ENCODE data around the gene SEC31B. TPM values are rescaled to one million over a fixed set of nuclear protein-coding genes. Genes with fewer than 3 reads are reported as not detected.

SEC31B gene
- total and polyA plus RNA-seq, 2 experiments from 2014 or later: 2.9 to 6.7 TPM

GRCh38 chr10:100485366-100485765, 34.3 kb downstream of the SEC31B start:
- H3K4me3 ChIP-seq: peak overlapping the region; percentile 48
- H3F3A ChIP-seq (replicated peaks; ENCODE audit: low read depth): peaks cover 7% of the 10 kb centered on the region
- H3K27me3 Mint-ChIP-seq (ENCODE audit: insufficient read depth, low read depth, poor library complexity): peaks cover 95% of the 10 kb centered on the region
- TF ChIP-seq ZNF331 (CRISPR knock-in tag; IDR thresholded peaks at IDR 0.05; ENCODE audit: low read depth) (no peak), CREB1 (CRISPR knock-in tag; IDR thresholded peaks at IDR 0.05; ENCODE audit: low read depth) (no peak), JUNB (IDR thresholded peaks at IDR 0.05; ENCODE audit: unreplicated experiment) (no peak), REST (IDR thresholded peaks at IDR 0.05; ENCODE audit: unreplicated experiment) (no peak), ZNF462 (CRISPR knock-in tag; IDR thresholded peaks at IDR 0.05) (no peak), CTCF (conservative IDR thresholded peaks at IDR 0.05; ENCODE audit: low read depth in 2 of 2) (no peak), NANOG (IDR thresholded peaks at IDR 0.05; ENCODE audit: borderline replicate concordance) (no peak), STAT1 (IDR thresholded peaks at IDR 0.05; ENCODE audit: unreplicated experiment) (no peak), POLR2AphosphoS5 (IDR thresholded peaks at IDR 0.05; ENCODE audit: low read depth) (no peak), ETS1 (IDR thresholded peaks at IDR 0.05) (no peak), EZH2 (IDR thresholded peaks at IDR 0.05; ENCODE audit: low read depth, unreplicated experiment) (no peak), ZNF114 (CRISPR knock-in tag; IDR thresholded peaks at IDR 0.05) (no peak), EZH2phosphoT487 (IDR thresholded peaks at IDR 0.05; ENCODE audit: unreplicated experiment) (no peak)
- H3K9me2 ChIP-seq (ENCODE audit: insufficient read depth): no peaks in the 10 kb centered on the region
- no peak overlapping the region for H3K27ac Mint-ChIP-seq
- H3K4me1 Mint-ChIP-seq: peaks cover 42% of the 10 kb centered on the region
- peak overlapping the region; percentile 4; the same call in 1 of the 2 replicates for H3K27ac ChIP-seq (ENCODE audit: low read depth)
- peak overlapping the region; percentile 73 for H3K4me2 ChIP-seq
- H3K4me1 ChIP-seq (ENCODE audit: insufficient read depth): peaks cover 40% of the 10 kb centered on the region
- H4K20me1 ChIP-seq (replicated peaks; ENCODE audit: insufficient read depth): 0 out of 2 replicates have a peak, but pooled peaks cover 8% of the 10 kb centered on the region
- H3K36me3 ChIP-seq (ENCODE audit: insufficient read depth): peaks cover 3% of the 10 kb centered on the region; the same call in 1 of the 2 replicates
- H3K9me3 Mint-ChIP-seq: no peaks in the 10 kb centered on the region; the same call in 2 of the 3 replicates
- DNase-seq (ENCODE audit: low spot score) (peak; percentile 43), ATAC-seq (peak; percentile 34)
- H3K79me2 ChIP-seq (replicated peaks; ENCODE audit: insufficient read depth): no peaks in the 10 kb centered on the region
- peaks cover 10% of the 10 kb centered on the region for H3K36me3 Mint-ChIP-seq (ENCODE audit: low read depth)
- H3K27me3 ChIP-seq (ENCODE audit: insufficient read depth): peaks cover 92% of the 10 kb centered on the region
- H3K4me3 Mint-ChIP-seq: peak overlapping the region; percentile 57
- H2AFZ ChIP-seq: no peak overlapping the region; the same call in 1 of the 2 replicates
